Measurements from ENCODE around the gene DPP6. TPM values are rescaled to one million over a fixed set of nuclear protein-coding genes. Genes with fewer than 3 reads are reported as not detected.
"Not testable (repeated sequence)": the region's sequence is repeated elsewhere in the genome, so short reads cannot be mapped to it uniquely, and the experiment has no call there.

DPP6 gene
- total RNA-seq, 8 experiments from 2014 or later = 0.07 to 21.1 (median 1.7) TPM

DNA sequence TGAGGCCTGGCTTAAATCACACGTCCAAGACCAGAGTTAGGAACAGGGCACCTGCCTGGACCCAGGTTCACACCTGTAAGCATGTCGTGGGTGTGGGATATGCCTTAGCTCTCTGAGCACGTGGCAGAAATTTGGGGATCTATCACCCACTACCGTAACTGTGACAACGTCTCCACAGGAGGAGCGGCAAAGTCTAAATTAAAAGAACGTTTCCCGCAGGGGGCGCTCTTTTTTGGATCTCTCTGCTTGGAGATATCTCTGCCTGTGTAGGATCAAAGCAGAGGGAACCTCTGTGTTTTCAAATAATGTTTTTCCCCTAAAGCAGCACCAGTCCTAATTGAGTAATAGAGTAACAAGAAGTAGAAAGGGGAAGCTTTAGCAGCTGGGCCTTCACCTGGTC lies 43.0 kb downstream of the DPP6 start:
- in situ Hi-C loops (cut with MboI; ENCODE audit: low pct_unique_long_range_greater_than_20kb in 2 of 9, low sequenced_read_pairs in 9 of 9, unreplicated experiment in 9 of 9); ATAC-seq (replicated peaks in 6 of 8); H3K27ac ChIP-seq; H3K4me3 ChIP-seq; H3K4me1 ChIP-seq (replicated peaks in 1 of 2): not testable (repeated sequence)
- WGBS, 10 experiments = no CpG with 5 or more reads among the region's 9 CpGs

DNA sequence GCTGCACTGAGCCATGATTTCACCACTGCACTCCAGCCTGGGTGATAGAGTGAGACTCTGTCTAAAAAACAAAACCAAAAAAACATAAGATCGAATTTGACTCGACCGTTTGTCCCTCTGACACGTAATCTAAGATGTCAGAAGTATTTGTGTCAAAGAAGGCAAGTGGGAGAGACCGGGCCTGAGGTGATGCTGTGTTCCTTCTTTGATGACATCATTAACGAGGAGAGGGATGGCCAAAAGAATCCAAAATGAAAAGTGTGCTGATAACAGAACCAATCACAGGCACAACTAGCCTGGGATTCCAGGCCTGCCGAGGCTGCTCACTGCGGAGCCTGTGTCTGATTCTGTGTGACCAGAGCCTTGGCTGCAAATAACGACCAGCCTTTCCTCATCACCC lies 52.9 kb downstream of the DPP6 start:
- H3K27ac ChIP-seq; in situ Hi-C loops (cut with MboI; ENCODE audit: low pct_unique_long_range_greater_than_20kb in 2 of 9, low sequenced_read_pairs in 9 of 9, unreplicated experiment in 9 of 9); H3K4me3 ChIP-seq; H3K4me1 ChIP-seq (replicated peaks in 1 of 2); ATAC-seq (replicated peaks in 6 of 8): not testable (repeated sequence)
- 0 to 92% (median 17%) methylated on average over 1 to 6 of the region's 9 CpGs; no CpG with 5 or more reads in 3 of the 10 experiments for WGBS, 10 experiments

DNA sequence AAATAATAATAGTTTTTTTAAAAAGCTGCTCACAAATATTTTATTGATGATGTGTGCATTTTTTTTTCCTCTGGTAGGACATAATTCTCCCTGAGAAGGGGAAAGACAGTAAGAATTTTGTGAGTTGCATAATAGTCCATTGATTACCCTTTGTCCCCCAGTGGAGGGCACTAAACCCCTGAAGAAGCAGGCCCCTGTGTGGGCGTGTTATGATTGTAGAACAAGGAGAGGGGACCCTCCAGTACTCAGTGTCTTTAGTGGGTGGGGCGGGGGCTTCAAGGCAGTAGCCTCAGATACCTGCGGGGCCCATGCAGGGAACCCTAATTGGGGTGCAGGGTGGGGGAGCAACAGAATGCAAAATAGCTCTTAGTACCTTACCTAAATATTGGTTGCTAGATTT lies 57.4 kb downstream of the DPP6 start:
- H3K4me3 ChIP-seq; H3K27ac ChIP-seq; H3K4me1 ChIP-seq (replicated peaks in 1 of 2); ATAC-seq (replicated peaks in 6 of 8); in situ Hi-C loops (cut with MboI; ENCODE audit: low pct_unique_long_range_greater_than_20kb in 2 of 9, low sequenced_read_pairs in 9 of 9, unreplicated experiment in 9 of 9): not testable (repeated sequence)
- no CpG with 5 or more reads among the region's 3 CpGs for WGBS, 10 experiments

DNA sequence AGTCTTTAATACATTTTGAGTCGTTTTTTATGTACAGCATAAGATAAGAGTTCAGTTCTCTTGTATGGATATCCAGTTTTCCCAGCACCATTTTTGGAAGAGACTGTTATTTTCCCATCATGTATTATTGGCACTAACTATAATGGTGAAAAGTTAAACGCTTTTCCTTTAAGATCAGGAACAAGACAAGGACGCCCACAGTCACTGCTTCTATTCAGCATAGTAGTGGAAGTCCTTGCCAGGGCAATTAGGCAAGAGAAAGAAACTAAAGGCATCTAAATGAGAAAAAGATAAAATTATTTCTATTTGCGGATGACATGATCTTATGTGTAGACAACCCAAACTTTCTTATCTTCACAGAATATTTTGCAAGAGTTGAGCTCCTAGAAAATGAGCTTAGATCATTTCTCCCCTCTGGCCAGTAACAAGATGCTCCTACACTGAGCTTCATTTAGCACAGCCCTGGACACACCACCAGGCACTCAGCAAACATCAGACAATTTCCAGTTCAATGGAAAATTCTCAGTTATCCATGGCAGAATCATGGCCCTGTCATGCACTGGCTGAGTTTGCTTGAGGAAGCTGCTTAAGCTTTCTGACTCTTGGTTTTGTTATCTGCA lies 61.6 kb downstream of the DPP6 start:
- H3K27ac ChIP-seq; in situ Hi-C loops (cut with MboI; ENCODE audit: low pct_unique_long_range_greater_than_20kb in 2 of 9, low sequenced_read_pairs in 9 of 9, unreplicated experiment in 9 of 9); H3K4me3 ChIP-seq; ATAC-seq (replicated peaks in 6 of 8); H3K4me1 ChIP-seq (replicated peaks in 1 of 2): not testable (repeated sequence)
- 0 to 61% (median 0%) methylated on average over 1 to 3 of the region's 4 CpGs; no CpG with 5 or more reads in 6 of the 10 experiments for whole genome bisulfite sequencing, 10 experiments

DNA sequence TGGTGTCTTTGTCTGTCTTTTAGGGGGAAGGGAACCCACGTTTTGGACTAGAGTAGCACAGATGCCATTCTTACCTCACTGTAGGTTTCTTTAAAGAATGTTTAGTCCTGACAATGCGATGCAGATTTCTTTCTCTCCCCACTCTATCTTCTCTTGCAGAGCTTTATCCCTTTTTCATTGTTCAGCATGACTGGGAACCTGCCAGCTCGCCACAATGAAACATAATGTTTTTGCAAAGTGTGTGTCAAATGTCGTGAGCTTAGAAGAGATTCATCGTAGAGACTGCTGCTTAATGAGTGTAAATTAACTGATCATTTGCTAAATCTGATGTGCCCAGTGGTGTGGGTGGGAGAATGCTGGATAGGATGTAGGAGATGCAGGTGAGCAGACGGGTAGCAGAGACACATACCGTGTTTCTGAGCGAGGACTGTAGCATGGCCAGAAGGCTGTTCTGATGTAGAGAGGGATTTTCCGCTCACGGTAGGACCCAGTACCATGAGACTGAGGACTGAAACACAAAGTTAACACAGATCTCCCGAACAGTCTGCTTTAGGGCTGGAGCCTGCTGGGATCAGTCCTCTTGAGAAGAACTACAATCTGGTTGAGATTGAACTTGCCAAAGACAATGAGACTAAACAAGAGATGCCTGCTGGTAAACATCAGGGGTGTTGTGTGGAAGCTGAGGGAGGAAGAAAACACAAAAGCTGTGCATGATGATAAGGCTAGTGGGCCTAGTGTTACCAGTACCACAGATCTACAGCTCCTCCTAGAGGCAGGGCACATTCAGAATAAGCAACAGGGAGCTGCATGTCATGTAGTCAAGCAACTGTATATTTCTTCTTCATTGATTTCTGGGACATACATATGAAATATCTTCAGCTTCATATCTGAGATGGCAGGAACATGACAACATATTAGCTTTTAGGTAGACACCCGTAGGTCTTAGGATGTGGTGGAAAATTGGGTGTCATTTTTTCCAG lies 65.5 kb downstream of the DPP6 start:
- WGBS, 10 experiments = 0 to 47% (median 26%) methylated on average over 1 to 5 of the region's 12 CpGs
- in situ Hi-C loops (cut with MboI; ENCODE audit: low pct_unique_long_range_greater_than_20kb in 2 of 9, low sequenced_read_pairs in 9 of 9, unreplicated experiment in 9 of 9); H3K27ac ChIP-seq; H3K4me3 ChIP-seq; ATAC-seq (replicated peaks in 6 of 8); H3K4me1 ChIP-seq (replicated peaks in 1 of 2): not testable (repeated sequence)

DNA sequence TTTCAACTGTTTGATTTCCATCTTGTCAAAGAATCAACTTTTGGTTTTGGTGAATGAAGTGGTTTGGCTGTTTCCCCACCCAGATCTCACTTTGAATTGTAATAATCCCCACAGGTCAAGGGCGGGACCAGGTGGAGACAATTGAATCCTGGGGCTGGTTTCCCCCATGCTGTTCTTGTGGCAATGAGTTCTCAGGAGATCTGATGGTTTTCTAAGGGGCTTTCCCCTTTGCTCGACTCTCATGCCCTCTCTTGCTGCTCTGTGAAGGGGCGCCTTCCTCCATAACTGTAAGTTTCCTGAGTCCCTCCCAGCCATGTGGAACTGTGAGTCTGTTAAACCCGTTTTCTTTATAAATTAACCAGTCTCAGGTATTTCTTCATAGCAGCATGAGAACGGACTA lies 68.6 kb downstream of the DPP6 start:
- H3K27ac ChIP-seq; H3K4me3 ChIP-seq; in situ Hi-C loops (cut with MboI; ENCODE audit: low pct_unique_long_range_greater_than_20kb in 2 of 9, low sequenced_read_pairs in 9 of 9, unreplicated experiment in 9 of 9); ATAC-seq (replicated peaks in 6 of 8); H3K4me1 ChIP-seq (replicated peaks in 1 of 2): not testable (repeated sequence)
- WGBS, 10 experiments = 0 to 100% (median 30%) methylated on average over 1 to 4 of the region's 5 CpGs; no CpG with 5 or more reads in 1 of the 10 experiments

DNA sequence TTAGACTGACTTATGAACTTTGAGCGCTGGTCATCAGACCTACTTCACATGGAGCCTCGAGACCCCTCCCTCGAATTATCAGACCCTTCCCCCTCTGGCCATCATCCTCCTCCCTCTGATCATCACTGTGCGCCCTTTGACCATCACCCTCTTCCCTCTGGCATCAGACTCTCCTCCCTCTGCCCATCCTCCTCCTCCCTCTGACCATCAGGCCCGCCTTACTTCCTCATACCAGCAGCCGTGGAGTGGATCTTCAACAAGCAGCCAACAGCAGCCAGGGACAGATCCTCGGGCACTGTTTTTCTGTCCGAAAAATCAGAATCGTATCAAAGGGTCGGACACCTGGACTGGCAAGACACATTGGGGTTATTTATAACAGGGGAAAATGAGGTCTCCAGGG lies 70.5 kb downstream of the DPP6 start:
- ATAC-seq (replicated peaks in 6 of 8); H3K27ac ChIP-seq; H3K4me3 ChIP-seq; in situ Hi-C loops (cut with MboI; ENCODE audit: low pct_unique_long_range_greater_than_20kb in 2 of 9, low sequenced_read_pairs in 9 of 9, unreplicated experiment in 9 of 9); H3K4me1 ChIP-seq (replicated peaks in 1 of 2): not testable (repeated sequence)
- WGBS, 10 experiments = no CpG with 5 or more reads among the region's 10 CpGs

DNA sequence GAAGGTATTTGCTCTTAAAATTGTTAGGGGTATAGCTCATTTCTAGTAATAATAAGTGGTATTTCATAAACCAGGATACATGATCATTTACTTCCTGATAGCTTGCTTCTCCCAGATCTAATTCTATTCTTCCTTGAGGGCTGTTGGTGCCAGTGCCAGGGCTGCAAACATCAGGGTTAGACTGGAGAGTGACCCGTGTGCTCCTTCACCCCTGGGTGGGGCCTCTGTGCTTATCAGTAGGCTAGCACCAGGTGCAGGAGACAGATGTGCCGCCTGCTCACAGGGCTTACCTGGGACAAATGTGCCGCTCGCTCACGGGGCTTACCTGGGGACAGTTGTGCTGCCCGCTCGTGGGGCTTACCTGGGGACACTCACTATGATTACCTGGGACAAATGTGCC lies 71.2 kb downstream of the DPP6 start:
- H3K4me3 ChIP-seq; in situ Hi-C loops (cut with MboI; ENCODE audit: low pct_unique_long_range_greater_than_20kb in 2 of 9, low sequenced_read_pairs in 9 of 9, unreplicated experiment in 9 of 9); H3K27ac ChIP-seq; H3K4me1 ChIP-seq (replicated peaks in 1 of 2); ATAC-seq (replicated peaks in 6 of 8): not testable (repeated sequence)
- WGBS, 10 experiments = no CpG with 5 or more reads among the region's 7 CpGs

DNA sequence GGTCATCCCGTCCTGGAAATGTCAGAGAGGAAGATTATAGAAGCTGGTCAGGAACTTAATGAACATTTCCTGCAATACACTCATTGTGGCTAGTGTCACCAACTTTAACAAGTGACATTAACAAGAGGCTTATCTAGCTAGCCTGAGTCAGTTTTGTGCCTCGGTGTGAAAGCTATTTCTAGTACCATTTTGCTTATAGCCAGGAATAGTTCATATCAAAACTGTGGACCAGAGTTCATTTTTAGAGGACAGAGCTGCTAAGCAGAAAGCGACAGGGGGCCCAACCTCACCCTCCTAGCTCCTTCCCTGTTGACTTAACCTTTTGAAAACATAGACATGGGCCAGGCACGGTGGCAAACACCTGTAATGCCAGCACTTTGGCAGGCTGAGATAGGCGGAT lies 76.9 kb downstream of the DPP6 start:
- H3K4me1 ChIP-seq (replicated peaks in 1 of 2); H3K4me3 ChIP-seq; in situ Hi-C loops (cut with MboI; ENCODE audit: low pct_unique_long_range_greater_than_20kb in 2 of 9, low sequenced_read_pairs in 9 of 9, unreplicated experiment in 9 of 9); H3K27ac ChIP-seq; ATAC-seq (replicated peaks in 6 of 8): not testable (repeated sequence)
- WGBS, 10 experiments = no CpG with 5 or more reads among the region's 5 CpGs

DNA sequence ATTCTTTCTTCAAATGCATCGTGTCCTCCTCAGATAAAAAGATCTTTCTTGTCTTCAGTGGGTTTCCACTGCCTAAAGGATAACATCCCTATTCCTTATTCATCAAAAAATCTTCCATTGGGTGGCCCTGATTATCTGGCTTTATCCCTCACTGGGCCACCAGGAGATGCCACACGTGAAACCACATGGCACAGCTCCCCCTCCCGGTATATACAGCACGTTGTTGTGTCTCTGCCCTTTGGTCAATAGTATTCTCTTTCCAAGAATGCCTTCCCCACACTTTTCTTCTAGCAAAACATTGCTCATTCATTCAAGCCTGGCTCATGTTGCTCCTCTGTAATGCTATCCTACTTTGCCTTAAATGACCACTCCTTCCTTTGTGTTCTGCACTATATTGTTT lies 80.4 kb downstream of the DPP6 start:
- peak in 1 of 8 experiments; percentile 61 for ATAC-seq (replicated peaks in 6 of 8)
- H3K4me3 ChIP-seq; H3K4me1 ChIP-seq (replicated peaks in 1 of 2); in situ Hi-C loops (cut with MboI; ENCODE audit: low pct_unique_long_range_greater_than_20kb in 2 of 9, low sequenced_read_pairs in 9 of 9, unreplicated experiment in 9 of 9); H3K27ac ChIP-seq: not testable (repeated sequence)
- 0 to 100% (median 20%) methylated on average over 1 of the region's 4 CpGs; no CpG with 5 or more reads in 5 of the 10 experiments for WGBS, 10 experiments

DNA sequence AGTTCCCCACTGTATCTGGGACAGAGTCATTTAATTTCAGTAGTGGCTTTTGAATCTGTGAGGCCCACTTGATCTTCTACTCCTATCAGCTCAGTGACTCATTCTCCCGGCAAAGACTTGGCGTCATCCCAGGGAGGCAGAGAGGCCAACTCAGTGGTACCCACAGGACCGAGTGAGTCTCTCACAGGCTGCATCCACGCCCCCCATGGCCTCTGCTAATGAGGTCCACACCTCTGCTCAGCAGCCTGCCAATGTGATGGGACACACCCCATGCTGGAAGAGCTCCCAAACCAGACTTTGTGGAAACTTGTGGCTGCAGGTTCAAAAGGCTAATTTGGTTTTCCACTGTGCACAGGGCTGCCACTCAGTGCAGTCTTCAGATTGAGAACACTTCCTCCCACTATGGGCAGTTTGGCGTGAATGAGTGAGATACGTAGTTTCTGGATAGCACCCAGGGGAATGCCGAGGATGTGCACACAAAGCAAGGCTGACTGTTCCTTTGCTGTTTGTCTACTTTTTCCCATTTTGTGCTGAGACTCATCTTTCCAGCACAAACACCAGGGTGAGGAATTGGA lies 81.6 kb downstream of the DPP6 start:
- H3K4me3 ChIP-seq; ATAC-seq (replicated peaks in 6 of 8); in situ Hi-C loops (cut with MboI; ENCODE audit: low pct_unique_long_range_greater_than_20kb in 2 of 9, low sequenced_read_pairs in 9 of 9, unreplicated experiment in 9 of 9); H3K27ac ChIP-seq; H3K4me1 ChIP-seq (replicated peaks in 1 of 2): not testable (repeated sequence)
- no CpG with 5 or more reads among the region's 7 CpGs for WGBS, 10 experiments

DNA sequence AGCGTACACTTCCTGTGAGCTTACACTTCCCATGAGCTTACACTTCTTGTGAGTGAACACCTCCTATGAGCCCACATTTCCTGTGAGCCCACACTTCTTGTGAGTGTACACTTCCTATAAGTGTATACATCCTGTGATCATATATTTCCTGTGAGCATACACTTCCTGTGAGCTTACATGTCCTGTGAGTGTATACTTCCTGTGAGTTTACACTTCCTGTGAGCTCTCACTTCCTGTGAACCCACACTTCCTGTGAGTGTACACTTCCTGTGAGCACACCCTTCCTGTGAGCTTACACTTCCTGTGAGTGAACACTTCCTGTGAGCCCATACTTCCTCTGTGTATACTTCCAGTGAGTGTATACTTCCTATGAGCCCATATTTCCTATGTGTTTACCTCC lies 82.5 kb downstream of the DPP6 start:
- H3K27ac ChIP-seq; H3K4me1 ChIP-seq (replicated peaks in 1 of 2); in situ Hi-C loops (cut with MboI; ENCODE audit: low pct_unique_long_range_greater_than_20kb in 2 of 9, low sequenced_read_pairs in 9 of 9, unreplicated experiment in 9 of 9); H3K4me3 ChIP-seq; ATAC-seq (replicated peaks in 6 of 8): not testable (repeated sequence)
- WGBS, 10 experiments = no CpG with 5 or more reads among the region's 1 CpG

DNA sequence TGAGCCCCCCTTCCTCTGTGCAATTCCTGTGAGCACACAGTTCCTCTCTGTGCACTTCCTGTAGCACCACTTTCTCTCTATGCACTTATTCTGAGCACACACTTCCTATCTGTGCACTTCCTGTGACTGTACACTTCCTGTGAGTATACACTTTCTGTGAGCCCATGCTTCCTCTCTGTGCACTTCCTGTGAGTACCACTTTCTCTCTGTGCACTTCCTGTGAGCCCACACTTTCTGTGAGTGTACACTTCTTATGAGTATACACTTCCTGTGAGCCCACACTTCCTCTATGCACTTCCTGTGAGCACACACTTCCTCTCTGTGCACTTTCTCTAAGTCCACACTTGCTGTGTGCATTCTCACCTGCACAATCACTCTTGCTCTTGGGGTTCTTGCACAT lies 83.4 kb downstream of the DPP6 start:
- H3K4me1 ChIP-seq (replicated peaks in 1 of 2); in situ Hi-C loops (cut with MboI; ENCODE audit: low pct_unique_long_range_greater_than_20kb in 2 of 9, low sequenced_read_pairs in 9 of 9, unreplicated experiment in 9 of 9); H3K4me3 ChIP-seq; H3K27ac ChIP-seq; ATAC-seq (replicated peaks in 6 of 8): not testable (repeated sequence)

Data from motor neuron (in vitro differentiated cells).